ENCODE data around the gene UXT. TPM values are rescaled to one million over a fixed set of nuclear protein-coding genes. Genes with fewer than 3 reads are reported as not detected.

The UXT gene
- total and polyA plus RNA-seq, 2 donors (not counting 3 experiments of a cell fraction or from before 2014, with no cell fraction given): 91.2 to 153 TPM

- Histone ChIP-seq H3K9me3 (replicated peaks; ENCODE audit: control insufficient read depth, insufficient read depth, low read length) (no peaks in the 10 kb centered on the region), H3K9me1 (replicated peaks; ENCODE audit: control insufficient read depth, extremely low read depth, insufficient read depth, low read length) (no peaks in the 10 kb centered on the region), H3K36me3 (ENCODE audit: control insufficient read depth in 2 of 2, extremely low read depth in 1 of 2, insufficient read depth in 2 of 2, low read length in 2 of 2) (no peaks in the 10 kb centered on the region), H3K27me3 (ENCODE audit: control insufficient read depth in 2 of 2, insufficient read depth in 2 of 2, low read length in 2 of 2) (peaks cover 3 to 5% of the 10 kb centered on the region in 2 experiments), H4K20me1 (replicated peaks; ENCODE audit: control insufficient read depth, extremely low read depth, insufficient read depth, low read length) (no peaks in the 10 kb centered on the region), H3K9ac (replicated peaks; ENCODE audit: extremely low read depth, insufficient read depth, low read length) (no peak overlapping the region), H3K4me2 (ENCODE audit: insufficient read depth, low read length) (no peak overlapping the region), H3K79me2 (ENCODE audit: control insufficient read depth, insufficient read depth, low read length) (no peaks in the 10 kb centered on the region), H3K4me3 (replicated peaks in 1 of 3; ENCODE audit: insufficient read depth in 1 of 3, low read depth in 1 of 3, low read length in 3 of 3) (no peak overlapping the region), H3K27ac (ENCODE audit: insufficient read depth, low read depth, low read length) (no peak overlapping the region), H3K4me1 (ENCODE audit: control insufficient read depth, extremely low read depth, insufficient read depth, low read length) (no peaks in the 10 kb centered on the region), H2AFZ (ENCODE audit: low read depth, low read length) (no peak overlapping the region)
- ChIA-PET POLR2A (no interaction called here), CTCF (no interaction called here)
- no peak for TF ChIP-seq POLR2AphosphoS5 (IDR thresholded peaks at IDR 0.05; ENCODE audit: insufficient read depth, low read depth, low read length)
- no peak for TF ChIP-seq MAX (IDR thresholded peaks at IDR 0.05; ENCODE audit: insufficient read depth, insufficient read length)
- no peak for TF ChIP-seq MYC (IDR thresholded peaks at IDR 0.05; ENCODE audit: low read depth, low read length)
- no peak for TF ChIP-seq FOS (IDR thresholded peaks at IDR 0.05; ENCODE audit: borderline replicate concordance, insufficient read depth, low read length)
- no peak for TF ChIP-seq POLR2A (IDR thresholded peaks at IDR 0.05; ENCODE audit: low read depth, low read length)
- no peak for TF ChIP-seq EZH2 (IDR thresholded peaks at IDR 0.05; ENCODE audit: borderline replicate concordance, low read depth, low read length, severe bottlenecking)
- no peak for TF ChIP-seq JUN (IDR thresholded peaks at IDR 0.05; ENCODE audit: borderline replicate concordance, insufficient read depth, insufficient read length, low read depth)
- no peak for TF ChIP-seq CTCF (IDR thresholded peaks at IDR 0.05; ENCODE audit: extremely low read depth in 1 of 2, insufficient read depth in 1 of 2, low read depth in 1 of 2, low read length in 2 of 2)
- TF ChIP-seq GATA2 (IDR thresholded peaks at IDR 0.05; ENCODE audit: insufficient read depth, insufficient read length, low read depth, low read length): no peak
- intact Hi-C loops (cut with micrococcal nuclease): no loop called here
- dilution Hi-C loops (cut with MboI; ENCODE audit: extremely low pct_ligation_motif_present, low sequenced_read_pairs): no loop called here
- FAIRE-seq: no peak
- no peak for DNase-seq (ENCODE audit: low read depth, low spot score)
- BruUV-seq (replicated peaks): no TSS peak
These were observed 44.4 kb downstream of the UXT start for GRCh38 chrX:47614618-47615017.

Data from endothelial cell of umbilical vein (primary cell).